ENCODE results near the gene POLDIP2. TPM values are rescaled to one million over a fixed set of nuclear protein-coding genes. Genes with fewer than 3 reads are reported as not detected.

POLDIP2 gene
- total and polyA plus RNA-seq, 2 donors (not counting 1 experiment from before 2014, with no cell fraction given), result 30.2 to 35.7 TPM

DNA sequence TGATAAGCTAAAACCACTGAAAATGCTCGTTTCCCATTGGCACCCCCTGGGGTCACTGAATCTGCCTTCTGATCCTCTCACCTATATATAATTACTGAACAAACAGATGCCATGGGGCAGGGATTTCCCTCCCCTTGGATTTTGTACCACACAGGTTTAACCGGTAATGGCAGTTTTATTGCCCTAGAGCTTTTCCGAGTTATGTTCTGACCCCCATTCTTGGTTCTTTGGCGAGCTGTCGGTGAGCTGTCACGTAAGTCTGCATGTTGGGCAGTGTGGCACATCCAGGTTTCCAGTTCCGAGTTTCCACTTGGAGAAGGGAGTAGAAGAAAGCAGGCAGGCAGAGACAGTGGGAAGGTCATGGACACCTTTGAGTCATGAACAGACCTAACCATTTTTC lies 31.2 kb downstream of the POLDIP2 start:
- ATAC-seq (ENCODE audit: low read depth), result no peak
- CTCF ChIA-PET, result no interaction called here
- WGBS (ENCODE audit: insufficient coverage), result 98% methylated on average over 7 of the region's 7 CpGs

GRCh38 chr17:28325211-28325610 lies 32.1 kb downstream of the POLDIP2 start:
- POLR2A ChIA-PET, result no interaction called here
- Histone ChIP-seq H3K4me1 (ENCODE audit: control insufficient read depth in 2 of 2, insufficient read depth in 2 of 2, low read length in 2 of 2) (no peaks in the 10 kb centered on the region), H2AFZ (ENCODE audit: insufficient read depth, low read depth, low read length, poor library complexity, severe bottlenecking) (no peak overlapping the region), H3K27ac (ENCODE audit: low read length in 2 of 2) (no peak overlapping the region), H3K27me3 (replicated peaks in 1 of 4; ENCODE audit: control extremely low read depth in 1 of 4, control insufficient read depth in 3 of 4, insufficient read depth in 4 of 4, low read length in 3 of 4) (no peaks in the 10 kb centered on the region), H3K9ac (ENCODE audit: low read length) (no peak overlapping the region), H3K4me3 (ENCODE audit: control extremely low read depth in 1 of 5, extremely low read depth in 1 of 5, insufficient read depth in 1 of 5, low read depth in 2 of 5, low read length in 4 of 5) (no peak overlapping the region), H3K4me2 (replicated peaks; ENCODE audit: low read depth, low read length, poor library complexity, severe bottlenecking) (no peak overlapping the region), H3K79me2 (ENCODE audit: control insufficient read depth, insufficient read depth, low read length) (no peaks in the 10 kb centered on the region), H4K20me1 (ENCODE audit: control insufficient read depth, insufficient read depth, low read length, poor library complexity, severe bottlenecking) (no peaks in the 10 kb centered on the region), H3K36me3 (replicated peaks in 1 of 2; ENCODE audit: control extremely low read depth in 1 of 2, control insufficient read depth in 1 of 2, extremely low read depth in 1 of 2, insufficient read depth in 2 of 2, low read length in 1 of 2) (peaks cover 0 to 27% of the 10 kb centered on the region in 2 experiments), H3K9me3 (ENCODE audit: control extremely low read depth in 1 of 3, control insufficient read depth in 2 of 3, insufficient read depth in 1 of 3, low read length in 2 of 3) (no peaks in the 10 kb centered on the region)
- no peaks in the 10 kb centered on the region for H3K27me3 Mint-ChIP-seq
- no peak overlapping the region for H3K4me3 Mint-ChIP-seq
- TF ChIP-seq EZH2 (IDR thresholded peaks at IDR 0.05; ENCODE audit: borderline replicate concordance, insufficient read depth, low read depth, low read length, poor library complexity, severe bottlenecking), result no peak
- TF ChIP-seq CTCF (IDR thresholded peaks at IDR 0.05), result no peak
- no peaks in the 10 kb centered on the region for H3K9me3 Mint-ChIP-seq (ENCODE audit: insufficient read depth)
- WGBS (ENCODE audit: insufficient coverage), result 96% methylated on average over 4 of the region's 5 CpGs
- DNase-seq (no peak), ATAC-seq (ENCODE audit: low read depth) (no peak)
- peaks cover 5% of the 10 kb centered on the region for H3K4me1 Mint-ChIP-seq
- intact Hi-C loops (cut with micrococcal nuclease), result no loop called here
- CTCF ChIA-PET, result no interaction called here
- no peak overlapping the region for H3K27ac Mint-ChIP-seq

More for the DNA sequence above, 31.2 kb downstream of the POLDIP2 start:
- H3K4me1 Mint-ChIP-seq, result peaks cover 5% of the 10 kb centered on the region
- no peaks in the 10 kb centered on the region for H3K27me3 Mint-ChIP-seq
- H2AFZ ChIP-seq (ENCODE audit: insufficient read depth, low read depth, low read length, poor library complexity, severe bottlenecking), result no peak overlapping the region
- H3K9ac ChIP-seq (ENCODE audit: low read length), result no peak overlapping the region
- intact Hi-C loops (cut with micrococcal nuclease), result no loop called here
- TF ChIP-seq CTCF (IDR thresholded peaks at IDR 0.05) (no peak), EZH2 (IDR thresholded peaks at IDR 0.05; ENCODE audit: borderline replicate concordance, insufficient read depth, low read depth, low read length, poor library complexity, severe bottlenecking) (no peak)
- POLR2A ChIA-PET, result no interaction called here
- no peak overlapping the region for H3K4me3 ChIP-seq (ENCODE audit: control extremely low read depth in 1 of 5, extremely low read depth in 1 of 5, insufficient read depth in 1 of 5, low read depth in 2 of 5, low read length in 4 of 5)
- H3K27ac ChIP-seq (ENCODE audit: low read length in 2 of 2), result no peak overlapping the region
- H4K20me1 ChIP-seq (ENCODE audit: control insufficient read depth, insufficient read depth, low read length, poor library complexity, severe bottlenecking), result no peaks in the 10 kb centered on the region
- no peaks in the 10 kb centered on the region for H3K4me1 ChIP-seq (ENCODE audit: control insufficient read depth in 2 of 2, insufficient read depth in 2 of 2, low read length in 2 of 2)
- H3K9me3 Mint-ChIP-seq (ENCODE audit: insufficient read depth), result no peaks in the 10 kb centered on the region
- no peaks in the 10 kb centered on the region for H3K9me3 ChIP-seq (ENCODE audit: control extremely low read depth in 1 of 3, control insufficient read depth in 2 of 3, insufficient read depth in 1 of 3, low read length in 2 of 3)
- no peak overlapping the region for H3K4me2 ChIP-seq (replicated peaks; ENCODE audit: low read depth, low read length, poor library complexity, severe bottlenecking)
- no peak overlapping the region for H3K4me3 Mint-ChIP-seq
- peaks cover 0 to 36% of the 10 kb centered on the region in 2 experiments for H3K36me3 ChIP-seq (replicated peaks in 1 of 2; ENCODE audit: control extremely low read depth in 1 of 2, control insufficient read depth in 1 of 2, extremely low read depth in 1 of 2, insufficient read depth in 2 of 2, low read length in 1 of 2)
- no peak for DNase-seq
- H3K27ac Mint-ChIP-seq, result no peak overlapping the region
- H3K27me3 ChIP-seq (replicated peaks in 1 of 4; ENCODE audit: control extremely low read depth in 1 of 4, control insufficient read depth in 3 of 4, insufficient read depth in 4 of 4, low read length in 3 of 4), result no peaks in the 10 kb centered on the region
- no peaks in the 10 kb centered on the region for H3K79me2 ChIP-seq (ENCODE audit: control insufficient read depth, insufficient read depth, low read length)
